RWPE2 (cell line): ENCODE data around the gene CCDC40.
A peak's percentile ranks its signal among the peaks of the same experiment; 100 is the strongest.

Source experiments
- ATAC-seq: fragments of 200-7000 bp; cut with Tn5 transposase; 3 replicates; pipeline ENCODE4 v1.9.1; 2021; ENCODE audit warnings: low read depth
- DNase-seq: peaks from one replicate; pipeline ENCODE4 v3.0.0-alpha.2; 2020; ENCODE audit warnings: low spot score
- H3K27ac ChIP-seq: fragments of 450-650 bp; 2 replicates; pipeline ENCODE4 v1.5.1; 2017; ENCODE audit warnings: mild to moderate bottlenecking; ENCODE audit not compliant: poor library complexity, severe bottlenecking
- H3K27me3 ChIP-seq: fragments of 250-450 bp; sonication (Bioruptor Pico); 2 replicates; pipeline ENCODE4 v1.5.1; 2021; ENCODE audit warnings: mild to moderate bottlenecking, moderate library complexity; ENCODE audit not compliant: insufficient read depth, poor library complexity, severe bottlenecking
- H3K36me3 ChIP-seq: fragments of 250-450 bp; sonication (Bioruptor Pico); 2 replicates; pipeline ENCODE4 v1.5.1; 2020; ENCODE audit warnings: low read depth, mild to moderate bottlenecking, moderate library complexity
- H3K4me1 ChIP-seq: fragments of 250-450 bp; sonication (Bioruptor Pico); 2 replicates; pipeline ENCODE4 v1.5.1; 2021; ENCODE audit warnings: mild to moderate bottlenecking, moderate library complexity; ENCODE audit not compliant: insufficient read depth, poor library complexity, severe bottlenecking
- H3K4me3 ChIP-seq: fragments of 250-450 bp; sonication (Bioruptor Pico); 2 replicates; pipeline ENCODE4 v1.5.1; 2021; ENCODE audit warnings: mild to moderate bottlenecking, moderate library complexity; ENCODE audit not compliant: severe bottlenecking
- H3K9me3 ChIP-seq: fragments of 250-450 bp; sonication (Bioruptor Pico); 2 replicates; pipeline ENCODE4 v1.5.1; 2021; ENCODE audit warnings: mild to moderate bottlenecking, moderate library complexity; ENCODE audit not compliant: severe bottlenecking
- TF ChIP-seq, protein P1 (sequence below): fragments of 450-650 bp; IDR thresholded peaks from one replicate; pipeline ENCODE4 v1.5.1; 2017; ENCODE audit warnings: mild to moderate bottlenecking, moderate library complexity; ENCODE audit not compliant: poor library complexity, severe bottlenecking

The CCDC40 gene

DNA sequence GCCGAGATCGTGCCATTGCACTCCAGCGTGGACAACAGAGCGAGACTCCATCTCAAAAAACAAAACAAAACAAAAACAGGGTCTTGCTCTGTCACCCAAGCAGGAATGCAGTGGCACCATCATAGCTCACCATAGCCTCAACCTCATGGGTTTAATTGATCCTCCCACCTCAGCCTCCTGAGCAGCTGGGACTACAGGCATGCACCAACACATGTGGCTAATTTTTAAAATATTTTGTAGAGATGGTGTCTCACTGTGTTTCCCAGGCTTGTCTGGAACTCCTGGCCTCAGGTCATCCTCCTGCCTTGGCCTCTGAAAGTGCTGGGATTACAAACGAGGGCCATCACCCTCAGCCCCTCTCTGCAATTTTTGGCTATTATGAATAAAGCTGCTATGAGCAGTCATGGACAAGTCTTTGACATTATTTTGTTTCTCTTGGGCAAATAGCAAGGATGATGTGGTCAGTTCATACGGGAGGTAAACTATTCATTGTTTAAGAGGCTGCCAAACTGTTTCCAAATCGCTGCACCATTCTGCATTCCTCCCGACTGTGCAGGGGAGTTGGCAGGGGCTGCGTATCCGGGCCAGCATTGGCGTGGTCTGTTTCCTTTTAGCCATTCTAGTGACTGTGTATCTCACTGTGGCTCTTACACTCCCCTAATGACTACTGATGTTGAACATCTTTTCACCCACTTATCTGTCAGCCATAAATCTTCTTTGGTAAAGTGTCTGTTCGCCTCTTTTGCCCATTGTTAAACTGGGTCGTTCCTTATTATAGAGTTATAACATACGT, 89.4 kb downstream of the CCDC40 start:
- TF ChIP-seq, protein P1, sequence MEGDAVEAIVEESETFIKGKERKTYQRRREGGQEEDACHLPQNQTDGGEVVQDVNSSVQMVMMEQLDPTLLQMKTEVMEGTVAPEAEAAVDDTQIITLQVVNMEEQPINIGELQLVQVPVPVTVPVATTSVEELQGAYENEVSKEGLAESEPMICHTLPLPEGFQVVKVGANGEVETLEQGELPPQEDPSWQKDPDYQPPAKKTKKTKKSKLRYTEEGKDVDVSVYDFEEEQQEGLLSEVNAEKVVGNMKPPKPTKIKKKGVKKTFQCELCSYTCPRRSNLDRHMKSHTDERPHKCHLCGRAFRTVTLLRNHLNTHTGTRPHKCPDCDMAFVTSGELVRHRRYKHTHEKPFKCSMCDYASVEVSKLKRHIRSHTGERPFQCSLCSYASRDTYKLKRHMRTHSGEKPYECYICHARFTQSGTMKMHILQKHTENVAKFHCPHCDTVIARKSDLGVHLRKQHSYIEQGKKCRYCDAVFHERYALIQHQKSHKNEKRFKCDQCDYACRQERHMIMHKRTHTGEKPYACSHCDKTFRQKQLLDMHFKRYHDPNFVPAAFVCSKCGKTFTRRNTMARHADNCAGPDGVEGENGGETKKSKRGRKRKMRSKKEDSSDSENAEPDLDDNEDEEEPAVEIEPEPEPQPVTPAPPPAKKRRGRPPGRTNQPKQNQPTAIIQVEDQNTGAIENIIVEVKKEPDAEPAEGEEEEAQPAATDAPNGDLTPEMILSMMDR, result no peak
- H3K4me3 ChIP-seq, result no peak overlapping the region
- peak; percentile 2 for DNase-seq

DNA sequence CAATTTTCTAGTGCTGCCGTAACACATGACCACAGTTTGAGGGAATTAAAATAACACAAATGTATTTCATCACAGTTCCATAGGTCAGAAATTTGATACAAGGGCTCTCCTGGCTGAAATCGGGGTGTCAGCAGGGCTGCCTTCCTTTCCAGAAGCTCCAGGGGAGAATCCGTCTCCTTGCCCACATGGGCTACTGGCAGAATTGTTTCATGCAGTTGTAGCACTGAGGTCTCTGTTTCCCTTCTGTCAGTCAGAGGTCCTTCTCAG, 89.9 kb downstream of the CCDC40 start:
- H3K4me3 ChIP-seq, result no peak overlapping the region
- H3K4me1 ChIP-seq, result no peaks in the 10 kb centered on the region

More for the DNA sequence above, 89.4 kb downstream of the CCDC40 start:
- Histone ChIP-seq H3K4me1 (no peaks in the 10 kb centered on the region), H3K36me3 (no peaks in the 10 kb centered on the region), H3K9me3 (no peaks in the 10 kb centered on the region), H3K27ac (no peak overlapping the region), H3K27me3 (no peaks in the 10 kb centered on the region)
- no peak for ATAC-seq

DNA sequence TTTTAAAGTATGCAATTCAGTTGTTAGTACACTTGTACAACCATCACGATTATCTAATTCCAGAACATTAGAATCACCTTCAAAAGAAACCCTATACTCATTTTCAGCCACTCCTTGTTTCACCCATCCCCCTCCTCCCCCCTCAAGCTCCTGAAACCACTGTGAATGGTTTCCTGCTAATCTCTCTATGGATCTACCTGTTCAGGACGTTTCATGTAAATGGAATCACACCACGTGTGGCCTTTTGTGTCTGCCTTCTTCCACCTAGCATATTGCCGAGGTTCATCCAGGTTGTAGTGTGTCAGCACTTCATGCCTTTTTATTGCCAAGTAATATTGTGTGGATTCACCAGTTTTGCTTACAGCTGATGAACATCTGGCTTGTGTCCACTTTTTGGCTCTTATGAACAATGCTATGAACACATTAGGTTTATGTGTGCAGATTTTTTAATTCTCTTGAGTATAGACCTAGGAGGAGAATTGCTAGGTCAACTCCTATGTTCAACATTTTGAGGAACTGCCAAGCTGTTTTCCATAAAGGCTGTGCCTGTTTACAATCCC, 92.6 kb downstream of the CCDC40 start:
- H3K27ac ChIP-seq, result no peak overlapping the region
- H3K36me3 ChIP-seq, result peaks cover 19% of the 10 kb centered on the region
- ATAC-seq (no peak), DNase-seq (peak; percentile 7)
- no peaks in the 10 kb centered on the region for H3K4me1 ChIP-seq
- H3K4me3 ChIP-seq, result no peak overlapping the region
- no peaks in the 10 kb centered on the region for H3K9me3 ChIP-seq
- TF ChIP-seq, protein P1, result no peak
- H3K27me3 ChIP-seq, result no peaks in the 10 kb centered on the region

More for the DNA sequence above, 89.9 kb downstream of the CCDC40 start:
- no peaks in the 10 kb centered on the region for H3K27me3 ChIP-seq
- no peak overlapping the region for H3K27ac ChIP-seq
- ATAC-seq (no peak), DNase-seq (peak; percentile 10)
- H3K36me3 ChIP-seq, result peaks cover 2% of the 10 kb centered on the region; the same call in 1 of the 2 replicates
- no peaks in the 10 kb centered on the region for H3K9me3 ChIP-seq
- TF ChIP-seq, protein P1, result no peak

DNA sequence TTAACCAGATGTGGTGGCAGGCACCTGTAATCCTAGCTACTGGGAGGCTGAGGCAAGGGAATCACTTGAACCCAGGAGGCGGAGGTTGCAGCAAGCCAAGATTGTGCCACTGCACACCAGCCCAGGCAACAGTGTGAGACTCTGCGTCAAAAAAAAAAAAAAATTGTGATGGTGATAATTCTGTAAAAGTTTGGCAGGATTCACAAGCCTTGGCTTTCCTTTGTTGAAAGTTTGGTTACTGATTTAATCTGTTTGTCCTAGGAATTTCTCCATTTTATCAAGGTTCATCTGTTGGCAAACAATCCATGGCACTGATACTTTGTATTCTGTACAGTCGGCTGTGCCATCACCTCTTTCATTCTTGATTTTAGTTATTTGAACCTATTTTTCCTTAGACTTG, 94.5 kb downstream of the CCDC40 start:
- no peak for ATAC-seq
- H3K4me3 ChIP-seq, result no peak overlapping the region
- H3K27me3 ChIP-seq, result no peaks in the 10 kb centered on the region
- H3K9me3 ChIP-seq, result no peaks in the 10 kb centered on the region
- peaks cover 38% of the 10 kb centered on the region for H3K36me3 ChIP-seq
- no peak overlapping the region for H3K27ac ChIP-seq
- H3K4me1 ChIP-seq, result no peaks in the 10 kb centered on the region
- TF ChIP-seq, protein P1, result no peak
- DNase-seq, result peak; percentile 3

DNA sequence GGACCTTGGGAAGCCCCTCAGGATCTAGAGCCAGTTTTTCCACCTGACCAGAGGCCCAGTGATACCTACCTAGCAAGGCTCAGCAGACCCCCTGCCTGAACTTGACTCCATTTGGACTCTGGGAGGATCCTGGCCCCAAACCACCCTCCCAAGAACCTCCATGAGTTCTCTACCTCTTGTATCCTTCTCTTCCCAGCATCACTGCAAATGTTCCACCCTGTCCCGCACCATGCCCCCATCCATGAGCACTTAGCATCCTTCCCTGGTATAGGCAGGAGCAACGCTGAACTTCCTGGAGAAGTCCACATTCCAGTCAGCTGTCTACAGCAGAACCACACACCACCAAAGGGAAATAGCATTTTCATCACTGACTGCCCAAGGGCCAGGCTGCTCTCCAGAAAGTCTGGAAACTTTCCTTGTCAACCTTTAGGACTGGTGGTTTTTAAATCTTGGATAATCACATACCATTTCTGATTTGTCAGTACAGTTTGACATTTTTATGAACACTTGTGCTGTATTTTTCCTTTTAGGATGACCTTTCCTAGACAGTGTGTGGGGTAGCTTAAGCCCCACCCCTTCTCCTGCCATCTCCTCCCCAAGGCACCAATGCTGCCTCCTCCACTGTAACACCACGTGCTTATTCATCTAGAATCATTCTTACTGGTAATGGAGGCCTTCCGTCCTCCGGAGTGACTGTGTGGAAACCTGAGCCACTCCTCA, 96.6 kb downstream of the CCDC40 start:
- TF ChIP-seq, protein P1, result no peak
- H3K9me3 ChIP-seq, result no peaks in the 10 kb centered on the region
- no peaks in the 10 kb centered on the region for H3K27me3 ChIP-seq
- no peak overlapping the region for H3K4me3 ChIP-seq
- no peak for DNase-seq
- H3K4me1 ChIP-seq, result no peaks in the 10 kb centered on the region
- peak; percentile 34; the same call in 2 of the 3 replicates for ATAC-seq
- H3K36me3 ChIP-seq, result peaks cover 59% of the 10 kb centered on the region
- H3K27ac ChIP-seq, result no peak overlapping the region
